HEK293 (cell line): ENCODE measurements around the gene HPCAL1.

Experiments used
- CTCF ChIA-PET: fragments of 350-600 bp; formaldehyde crosslinking; extraction: SDS; loops from one replicate; lab custom pipeline; 2021; ENCODE audit warnings: antibody characterized with exemption; lab: Yijun Ruan, JAX
- POLR2A ChIA-PET: fragments of 300-600 bp; formaldehyde crosslinking; extraction: SDS; loops from one replicate; lab custom pipeline; 2020; ENCODE audit warnings: antibody characterized with exemption, inconsistent platforms; lab: Yijun Ruan, JAX
- H3K27ac ChIP-seq: fragments of 200-500 bp; sonication (Bioruptor generic); 2 replicates; pipeline ENCODE4 v1.5.1; 2014; ENCODE audit warnings: low read depth, low read length, control low read depth, inconsistent platforms; ENCODE audit errors: extremely low read depth
- H3K36me3 ChIP-seq, 2 experiments: fragments of 200-500 bp in 1 of 2; sonication (Bioruptor generic) in 1 of 2; 1 replicate in 1 of 2; 2 replicates in 1 of 2; pipeline ENCODE4 v1.5.1; 2014 to 2017; ENCODE audit warnings: inconsistent platforms in 2 of 2, low read length in 2 of 2; ENCODE audit not compliant: control insufficient read depth in 2 of 2, insufficient read depth in 1 of 2
- H3K4me1 ChIP-seq: fragments of 200-500 bp; sonication (Bioruptor generic); 2 replicates; pipeline ENCODE4 v1.5.1; 2014; ENCODE audit warnings: mild to moderate bottlenecking, low read length, inconsistent platforms; ENCODE audit not compliant: control insufficient read depth, insufficient read depth
- H3K4me3 ChIP-seq: 2 replicates; pipeline ENCODE4 v1.5.1; 2011; ENCODE audit warnings: low read depth, mild to moderate bottlenecking, control low read depth, low read length, moderate library complexity
- H3K9me3 ChIP-seq: fragments of 200-500 bp; sonication (Bioruptor generic); 2 replicates; pipeline ENCODE4 v1.5.1; 2014; ENCODE audit warnings: low read depth, low read length, inconsistent platforms; ENCODE audit not compliant: control insufficient read depth, insufficient read depth
- GLI2 ChIP-seq: fragments of 450-650 bp; formaldehyde crosslinking; IDR thresholded peaks from 2 replicates; pipeline ENCODE4; 2017; ENCODE audit warnings: missing biosample characterization, missing genetic modification characterization, low read depth, borderline replicate concordance
- MEIS1 ChIP-seq: sonication (generic); formaldehyde crosslinking; IDR thresholded peaks from 2 replicates; pipeline ENCODE4 v1.8.1; 2022; ENCODE audit warnings: missing genetic modification reagents, mild to moderate bottlenecking, borderline replicate concordance
- OVOL3 ChIP-seq: fragments of 450-650 bp; formaldehyde crosslinking; IDR thresholded peaks from 2 replicates; pipeline ENCODE4 v1.5.1; 2016; ENCODE audit warnings: missing biosample characterization, missing genetic modification characterization
- SALL2 ChIP-seq: fragments of 450-650 bp; formaldehyde crosslinking; IDR thresholded peaks from 2 replicates; pipeline ENCODE4 v1.5.0; 2017; ENCODE audit warnings: missing biosample characterization, mild to moderate bottlenecking, missing genetic modification characterization, borderline replicate concordance
- SCRT1 ChIP-seq: fragments of 450-650 bp; formaldehyde crosslinking; IDR thresholded peaks from 2 replicates; pipeline ENCODE4 v1.5.1; 2016; ENCODE audit warnings: missing biosample characterization, missing genetic modification characterization, borderline replicate concordance
- ZFP3 ChIP-seq: fragments of 450-650 bp; formaldehyde crosslinking; IDR thresholded peaks from 2 replicates; pipeline ENCODE4 v1.5.1; 2016; ENCODE audit warnings: low read depth, missing biosample characterization, missing genetic modification characterization
- ZNF10 ChIP-seq: fragments of 450-650 bp; formaldehyde crosslinking; IDR thresholded peaks from 2 replicates; pipeline ENCODE4 v1.5.1; 2017; ENCODE audit warnings: missing biosample characterization, missing genetic modification characterization
- ZNF146 ChIP-seq: fragments of 450-650 bp; formaldehyde crosslinking; IDR thresholded peaks from 2 replicates; pipeline ENCODE4 v1.5.1; 2016; ENCODE audit warnings: missing biosample characterization, missing genetic modification characterization
- ZNF155 ChIP-seq: fragments of 450-650 bp; formaldehyde crosslinking; IDR thresholded peaks from 2 replicates; pipeline ENCODE4 v1.5.1; 2016; ENCODE audit warnings: missing biosample characterization, missing genetic modification characterization
- ZNF16 ChIP-seq: fragments of 450-650 bp; formaldehyde crosslinking; IDR thresholded peaks from 2 replicates; pipeline ENCODE4 v1.5.1; 2016; ENCODE audit warnings: low read depth, missing biosample characterization, missing genetic modification characterization
- ZNF548 ChIP-seq: fragments of 450-650 bp; formaldehyde crosslinking; IDR thresholded peaks from 2 replicates; pipeline ENCODE4 v1.5.1; 2016; ENCODE audit warnings: missing biosample characterization, missing genetic modification characterization
- ZNF561 ChIP-seq: fragments of 450-650 bp; IDR thresholded peaks from 2 replicates; pipeline ENCODE4 v1.5.1; 2018; ENCODE audit warnings: missing biosample characterization, missing genetic modification characterization, borderline replicate concordance
- ZNF701 ChIP-seq: fragments of 450-650 bp; formaldehyde crosslinking; IDR thresholded peaks from 2 replicates; pipeline ENCODE4 v1.5.1; 2016; ENCODE audit warnings: missing biosample characterization, missing genetic modification characterization
- ZSCAN16 ChIP-seq: fragments of 450-650 bp; formaldehyde crosslinking; IDR thresholded peaks from 2 replicates; pipeline ENCODE4 v1.5.1; 2016; ENCODE audit warnings: missing biosample characterization, missing genetic modification characterization
- ZSCAN23 ChIP-seq: fragments of 450-650 bp; formaldehyde crosslinking; IDR thresholded peaks from 2 replicates; pipeline ENCODE4 v1.5.1; 2016; ENCODE audit warnings: missing biosample characterization, missing genetic modification characterization
- TF ChIP-seq, protein P1 (sequence below): fragments of 450-650 bp; IDR thresholded peaks from 2 replicates; pipeline ENCODE4 v1.5.1; 2018; ENCODE audit warnings: missing biosample characterization, missing genetic modification characterization
- TF ChIP-seq, protein P2 (sequence below): sonication (generic); formaldehyde crosslinking; IDR thresholded peaks from 2 replicates; pipeline ENCODE4 v1.8.1; 2022; ENCODE audit warnings: mild to moderate bottlenecking, moderate library complexity, missing genetic modification reagents
- TF ChIP-seq, protein P3 (sequence below): fragments of 450-650 bp; formaldehyde crosslinking; IDR thresholded peaks from 2 replicates; pipeline ENCODE4 v1.5.1; 2017; ENCODE audit warnings: missing biosample characterization, missing genetic modification characterization

The HPCAL1 gene

DNA sequence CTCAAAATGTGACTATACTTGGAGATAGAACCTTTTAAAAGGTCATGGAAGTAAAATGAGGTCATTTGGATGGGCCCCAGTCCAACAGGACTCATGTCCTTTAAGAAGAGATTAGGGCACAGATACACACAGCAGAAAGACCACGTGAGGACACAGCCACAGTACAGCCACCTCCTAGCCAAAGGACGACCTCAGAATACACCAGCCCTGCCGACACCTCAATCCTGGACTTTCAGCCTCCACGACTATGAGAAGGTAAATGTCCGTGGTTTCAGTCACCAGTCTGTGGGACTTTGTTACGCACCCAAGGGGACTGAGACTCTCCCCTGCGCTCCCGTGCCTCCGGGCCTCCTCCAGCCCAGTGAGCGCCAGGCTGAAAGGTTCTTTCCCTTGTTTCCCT, 30.2 kb upstream of the HPCAL1 start:
- ChIA-PET POLR2A (no interaction called here), CTCF (no interaction called here)
- no peak overlapping the region for H3K27ac ChIP-seq
- H3K4me1 ChIP-seq = no peaks in the 10 kb centered on the region
- H3K4me3 ChIP-seq = no peak overlapping the region
- H3K9me3 ChIP-seq = no peaks in the 10 kb centered on the region
- no peaks in the 10 kb centered on the region for H3K36me3 ChIP-seq
- TF ChIP-seq SALL2 (no peak), ZNF16 (tag by site-specific recombination) (no peak), ZNF548 (tag by site-specific recombination) (peak; percentile 69; the same call in 1 of the 2 replicates), ZNF561 (tag by site-specific recombination) (no peak), MEIS1 (CRISPR knock-in tag) (no peak)
- TF ChIP-seq, protein P1, sequence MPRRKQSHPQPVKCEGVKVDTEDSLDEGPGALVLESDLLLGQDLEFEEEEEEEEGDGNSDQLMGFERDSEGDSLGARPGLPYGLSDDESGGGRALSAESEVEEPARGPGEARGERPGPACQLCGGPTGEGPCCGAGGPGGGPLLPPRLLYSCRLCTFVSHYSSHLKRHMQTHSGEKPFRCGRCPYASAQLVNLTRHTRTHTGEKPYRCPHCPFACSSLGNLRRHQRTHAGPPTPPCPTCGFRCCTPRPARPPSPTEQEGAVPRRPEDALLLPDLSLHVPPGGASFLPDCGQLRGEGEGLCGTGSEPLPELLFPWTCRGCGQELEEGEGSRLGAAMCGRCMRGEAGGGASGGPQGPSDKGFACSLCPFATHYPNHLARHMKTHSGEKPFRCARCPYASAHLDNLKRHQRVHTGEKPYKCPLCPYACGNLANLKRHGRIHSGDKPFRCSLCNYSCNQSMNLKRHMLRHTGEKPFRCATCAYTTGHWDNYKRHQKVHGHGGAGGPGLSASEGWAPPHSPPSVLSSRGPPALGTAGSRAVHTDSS = no peak

DNA sequence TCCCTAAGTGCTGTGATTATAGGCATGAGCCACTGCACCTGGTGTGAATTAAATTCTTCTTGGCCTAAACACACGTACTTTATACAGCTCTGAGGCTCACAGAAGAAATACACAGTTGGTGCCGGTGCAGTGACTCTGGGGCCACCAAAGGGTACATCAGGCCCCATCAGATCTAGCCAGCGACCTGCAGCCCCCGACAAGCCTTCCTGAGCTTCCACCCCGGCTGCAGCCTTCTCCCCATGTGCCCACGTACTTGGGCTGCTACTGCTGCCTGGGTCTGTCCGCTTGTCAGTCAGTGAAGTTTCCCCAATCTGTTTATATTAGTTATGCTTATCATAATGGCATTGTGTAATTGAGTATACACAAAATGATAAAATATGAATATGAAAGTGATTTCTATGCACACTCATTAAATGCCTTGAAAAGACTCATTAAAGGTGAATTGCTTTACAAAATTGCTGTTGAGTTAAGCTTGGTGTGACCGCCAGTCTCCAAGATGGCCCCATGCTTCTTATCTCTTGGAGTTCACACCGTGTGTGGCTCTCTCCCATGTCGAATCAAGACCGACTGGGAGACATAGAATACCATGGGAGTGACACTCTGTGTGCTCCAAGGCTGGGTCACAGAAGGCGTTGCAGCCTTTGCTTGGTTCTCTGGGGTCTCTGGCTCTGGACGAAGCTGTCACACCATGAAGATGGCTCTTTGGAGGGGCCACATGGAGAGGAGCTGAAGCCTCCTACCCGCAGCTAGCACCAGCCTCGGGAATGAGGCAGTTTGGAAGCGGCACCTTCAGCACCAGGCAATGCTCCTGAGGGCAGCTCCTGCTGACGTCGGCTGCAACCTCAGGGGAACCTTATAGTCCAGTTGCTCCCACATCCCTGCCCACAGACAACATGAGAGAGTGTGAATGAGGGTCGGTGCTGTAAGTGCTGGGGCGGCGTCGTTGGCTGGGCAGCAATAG, 29.2 kb upstream of the HPCAL1 start:
- POLR2A ChIA-PET = no interaction called here
- CTCF ChIA-PET = no interaction called here
- TF ChIP-seq ZNF701 = no peak
- no peak for TF ChIP-seq ZNF155 (tag by site-specific recombination)
- no peak for TF ChIP-seq ZNF146 (tag by site-specific recombination)
- TF ChIP-seq SCRT1 = no peak
- TF ChIP-seq, protein P2, sequence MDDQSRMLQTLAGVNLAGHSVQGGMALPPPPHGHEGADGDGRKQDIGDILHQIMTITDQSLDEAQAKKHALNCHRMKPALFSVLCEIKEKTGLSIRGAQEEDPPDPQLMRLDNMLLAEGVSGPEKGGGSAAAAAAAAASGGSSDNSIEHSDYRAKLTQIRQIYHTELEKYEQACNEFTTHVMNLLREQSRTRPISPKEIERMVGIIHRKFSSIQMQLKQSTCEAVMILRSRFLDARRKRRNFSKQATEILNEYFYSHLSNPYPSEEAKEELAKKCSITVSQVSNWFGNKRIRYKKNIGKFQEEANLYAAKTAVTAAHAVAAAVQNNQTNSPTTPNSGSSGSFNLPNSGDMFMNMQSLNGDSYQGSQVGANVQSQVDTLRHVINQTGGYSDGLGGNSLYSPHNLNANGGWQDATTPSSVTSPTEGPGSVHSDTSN (CRISPR knock-in tag) = no peak
- TF ChIP-seq ZSCAN23 (tag by site-specific recombination) = no peak
- no peak for TF ChIP-seq OVOL3 (tag by site-specific recombination)
- no peak for TF ChIP-seq ZSCAN16 (tag by site-specific recombination)
- TF ChIP-seq ZFP3 = no peak
- no peak for TF ChIP-seq ZNF10 (tag by site-specific recombination)
- TF ChIP-seq, protein P3, sequence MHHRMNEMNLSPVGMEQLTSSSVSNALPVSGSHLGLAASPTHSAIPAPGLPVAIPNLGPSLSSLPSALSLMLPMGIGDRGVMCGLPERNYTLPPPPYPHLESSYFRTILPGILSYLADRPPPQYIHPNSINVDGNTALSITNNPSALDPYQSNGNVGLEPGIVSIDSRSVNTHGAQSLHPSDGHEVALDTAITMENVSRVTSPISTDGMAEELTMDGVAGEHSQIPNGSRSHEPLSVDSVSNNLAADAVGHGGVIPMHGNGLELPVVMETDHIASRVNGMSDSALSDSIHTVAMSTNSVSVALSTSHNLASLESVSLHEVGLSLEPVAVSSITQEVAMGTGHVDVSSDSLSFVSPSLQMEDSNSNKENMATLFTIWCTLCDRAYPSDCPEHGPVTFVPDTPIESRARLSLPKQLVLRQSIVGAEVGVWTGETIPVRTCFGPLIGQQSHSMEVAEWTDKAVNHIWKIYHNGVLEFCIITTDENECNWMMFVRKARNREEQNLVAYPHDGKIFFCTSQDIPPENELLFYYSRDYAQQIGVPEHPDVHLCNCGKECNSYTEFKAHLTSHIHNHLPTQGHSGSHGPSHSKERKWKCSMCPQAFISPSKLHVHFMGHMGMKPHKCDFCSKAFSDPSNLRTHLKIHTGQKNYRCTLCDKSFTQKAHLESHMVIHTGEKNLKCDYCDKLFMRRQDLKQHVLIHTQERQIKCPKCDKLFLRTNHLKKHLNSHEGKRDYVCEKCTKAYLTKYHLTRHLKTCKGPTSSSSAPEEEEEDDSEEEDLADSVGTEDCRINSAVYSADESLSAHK (tag by site-specific recombination) = no peak
- no peak for TF ChIP-seq ZNF561 (tag by site-specific recombination)
- no peak for TF ChIP-seq GLI2 (tag by site-specific recombination)
- TF ChIP-seq, all 188 proteins: peak for 0

More for the DNA sequence above, 29.2 kb upstream of the HPCAL1 start:
- Histone ChIP-seq H3K27ac (no peak overlapping the region), H3K9me3 (no peaks in the 10 kb centered on the region), H3K36me3 (no peaks in the 10 kb centered on the region), H3K4me3 (no peak overlapping the region), H3K4me1 (no peaks in the 10 kb centered on the region)
